Measurements from ENCODE around the gene TULP3.

Gene TULP3

GRCh38 chr12:2974560-2974971 is 83.9 kb downstream of the TULP3 start:
- no peaks in the 10 kb centered on the region for H3K9me3 ChIP-seq (ENCODE audit: insufficient read depth, low read depth, low read length)
- H3K27ac ChIP-seq (ENCODE audit: low read depth, low read length), result 0 out of 2 replicates have a peak overlapping the region, but pooled peaks have one; percentile 20
- peaks cover 21% of the 10 kb centered on the region for H3K36me3 ChIP-seq (ENCODE audit: insufficient read depth, low read length)
- H3K27me3 ChIP-seq (ENCODE audit: insufficient read depth, low read length), result no peaks in the 10 kb centered on the region
- peaks cover 24% of the 10 kb centered on the region; the same call in 1 of the 2 replicates for H3K4me1 ChIP-seq (ENCODE audit: insufficient read depth, low read length)
- WGBS, result 62% methylated on average over 10 of the region's 10 CpGs
- no peak overlapping the region for H3K4me3 ChIP-seq (ENCODE audit: low read length)
- H3K9ac ChIP-seq (ENCODE audit: low read depth, low read length), result no peak overlapping the region

GRCh38 chr12:2976581-2976996 is 85.9 kb downstream of the TULP3 start:
- H3K4me3 ChIP-seq (ENCODE audit: low read length), result no peak overlapping the region

GRCh38 chr12:2977776-2978175 is 87.1 kb downstream of the TULP3 start:
- WGBS, result 86% methylated on average over 5 of the region's 5 CpGs
- no peaks in the 10 kb centered on the region for H3K9me3 ChIP-seq (ENCODE audit: insufficient read depth, low read depth, low read length)
- H3K4me1 ChIP-seq (ENCODE audit: insufficient read depth, low read length), result peaks cover 24% of the 10 kb centered on the region; the same call in 1 of the 2 replicates
- H3K27ac ChIP-seq (ENCODE audit: low read depth, low read length), result no peak overlapping the region
- H3K27me3 ChIP-seq (ENCODE audit: insufficient read depth, low read length), result no peaks in the 10 kb centered on the region
- no peak overlapping the region for H3K4me3 ChIP-seq (ENCODE audit: low read length)
- H3K36me3 ChIP-seq (ENCODE audit: insufficient read depth, low read length), result peaks cover 16% of the 10 kb centered on the region
- H3K9ac ChIP-seq (ENCODE audit: low read depth, low read length), result no peak overlapping the region

More at GRCh38 chr12:2976581-2976996, 85.9 kb downstream of the TULP3 start:
- Histone ChIP-seq H3K36me3 (ENCODE audit: insufficient read depth, low read length) (peaks cover 16% of the 10 kb centered on the region), H3K27me3 (ENCODE audit: insufficient read depth, low read length) (no peaks in the 10 kb centered on the region), H3K27ac (ENCODE audit: low read depth, low read length) (peak overlapping the region; percentile 38; the same call in 1 of the 2 replicates), H3K4me1 (ENCODE audit: insufficient read depth, low read length) (peaks cover 24% of the 10 kb centered on the region; the same call in 1 of the 2 replicates), H3K9ac (ENCODE audit: low read depth, low read length) (no peak overlapping the region), H3K9me3 (ENCODE audit: insufficient read depth, low read depth, low read length) (no peaks in the 10 kb centered on the region)
- 70% methylated on average over 5 of the region's 6 CpGs for WGBS

- H3K4me3 ChIP-seq (ENCODE audit: low read length), result no peak overlapping the region
- H3K36me3 ChIP-seq (ENCODE audit: insufficient read depth, low read length), result peaks cover 25% of the 10 kb centered on the region
- H3K4me1 ChIP-seq (ENCODE audit: insufficient read depth, low read length), result peaks cover 17% of the 10 kb centered on the region; the same call in 1 of the 2 replicates
- no peak overlapping the region for H3K9ac ChIP-seq (ENCODE audit: low read depth, low read length)
- H3K9me3 ChIP-seq (ENCODE audit: insufficient read depth, low read depth, low read length), result no peaks in the 10 kb centered on the region
- no peaks in the 10 kb centered on the region for H3K27me3 ChIP-seq (ENCODE audit: insufficient read depth, low read length)
- WGBS, result 92% methylated on average over 4 of the region's 4 CpGs
- no peak overlapping the region for H3K27ac ChIP-seq (ENCODE audit: low read depth, low read length)
Measured at GRCh38 chr12:2979806-2980205, 89.1 kb downstream of the TULP3 start.

- no peak overlapping the region for H3K9ac ChIP-seq (ENCODE audit: low read depth, low read length)
- H3K4me3 ChIP-seq (ENCODE audit: low read length), result no peak overlapping the region
- H3K4me1 ChIP-seq (ENCODE audit: insufficient read depth, low read length), result 0 out of 2 replicates have a peak, but pooled peaks cover 13% of the 10 kb centered on the region
- no peaks in the 10 kb centered on the region for H3K9me3 ChIP-seq (ENCODE audit: insufficient read depth, low read depth, low read length)
- WGBS, result 83% methylated on average over 7 of the region's 7 CpGs
- peaks cover 25% of the 10 kb centered on the region for H3K36me3 ChIP-seq (ENCODE audit: insufficient read depth, low read length)
- H3K27me3 ChIP-seq (ENCODE audit: insufficient read depth, low read length), result no peaks in the 10 kb centered on the region
- no peak overlapping the region for H3K27ac ChIP-seq (ENCODE audit: low read depth, low read length)
Measured at GRCh38 chr12:2980630-2981029, 89.9 kb downstream of the TULP3 start.

GRCh38 chr12:2982361-2982760 is 91.7 kb downstream of the TULP3 start:
- H3K27ac ChIP-seq (ENCODE audit: low read depth, low read length), result no peak overlapping the region
- H3K36me3 ChIP-seq (ENCODE audit: insufficient read depth, low read length), result peaks cover 25% of the 10 kb centered on the region
- H3K27me3 ChIP-seq (ENCODE audit: insufficient read depth, low read length), result no peaks in the 10 kb centered on the region
- WGBS, result 92% methylated on average over 13 of the region's 13 CpGs
- H3K9ac ChIP-seq (ENCODE audit: low read depth, low read length), result no peak overlapping the region
- no peaks in the 10 kb centered on the region for H3K9me3 ChIP-seq (ENCODE audit: insufficient read depth, low read depth, low read length)
- 0 out of 2 replicates have a peak, but pooled peaks cover 1% of the 10 kb centered on the region for H3K4me1 ChIP-seq (ENCODE audit: insufficient read depth, low read length)
- no peak overlapping the region for H3K4me3 ChIP-seq (ENCODE audit: low read length)

GRCh38 chr12:2984249-2984648 is 93.6 kb downstream of the TULP3 start:
- H3K36me3 ChIP-seq (ENCODE audit: insufficient read depth, low read length), result peaks cover 23% of the 10 kb centered on the region

GRCh38 chr12:2984698-2985097 is 94.0 kb downstream of the TULP3 start:
- WGBS, result no CpG with 5 or more reads among the region's 1 CpG
- Histone ChIP-seq H3K4me3 (ENCODE audit: low read length) (no peak overlapping the region), H3K36me3 (ENCODE audit: insufficient read depth, low read length) (peaks cover 19% of the 10 kb centered on the region)

More at GRCh38 chr12:2984249-2984648, 93.6 kb downstream of the TULP3 start:
- Histone ChIP-seq H3K4me3 (ENCODE audit: low read length) (no peak overlapping the region), H3K9me3 (ENCODE audit: insufficient read depth, low read depth, low read length) (no peaks in the 10 kb centered on the region), H3K27ac (ENCODE audit: low read depth, low read length) (no peak overlapping the region), H3K4me1 (ENCODE audit: insufficient read depth, low read length) (no peaks in the 10 kb centered on the region), H3K27me3 (ENCODE audit: insufficient read depth, low read length) (no peaks in the 10 kb centered on the region), H3K9ac (ENCODE audit: low read depth, low read length) (no peak overlapping the region)
- WGBS, result 96% methylated on average over 5 of the region's 5 CpGs

GRCh38 chr12:2986876-2987275 is 96.2 kb downstream of the TULP3 start:
- H3K9ac ChIP-seq (ENCODE audit: low read depth, low read length), result no peak overlapping the region
- no peaks in the 10 kb centered on the region for H3K4me1 ChIP-seq (ENCODE audit: insufficient read depth, low read length)
- peaks cover 13% of the 10 kb centered on the region for H3K36me3 ChIP-seq (ENCODE audit: insufficient read depth, low read length)
- WGBS, result 88% methylated on average over 3 of the region's 3 CpGs
- no peak overlapping the region for H3K4me3 ChIP-seq (ENCODE audit: low read length)
- H3K9me3 ChIP-seq (ENCODE audit: insufficient read depth, low read depth, low read length), result 0 out of 2 replicates have a peak, but pooled peaks cover 6% of the 10 kb centered on the region
- H3K27me3 ChIP-seq (ENCODE audit: insufficient read depth, low read length), result no peaks in the 10 kb centered on the region
- no peak overlapping the region for H3K27ac ChIP-seq (ENCODE audit: low read depth, low read length)

More at GRCh38 chr12:2984698-2985097, 94.0 kb downstream of the TULP3 start:
- Histone ChIP-seq H3K4me1 (ENCODE audit: insufficient read depth, low read length) (no peaks in the 10 kb centered on the region), H3K9me3 (ENCODE audit: insufficient read depth, low read depth, low read length) (0 out of 2 replicates have a peak, but pooled peaks cover 2% of the 10 kb centered on the region), H3K27ac (ENCODE audit: low read depth, low read length) (no peak overlapping the region), H3K9ac (ENCODE audit: low read depth, low read length) (no peak overlapping the region), H3K27me3 (ENCODE audit: insufficient read depth, low read length) (no peaks in the 10 kb centered on the region)

- no peaks in the 10 kb centered on the region for H3K4me1 ChIP-seq (ENCODE audit: insufficient read depth, low read length)
- H3K9me3 ChIP-seq (ENCODE audit: insufficient read depth, low read depth, low read length), result 0 out of 2 replicates have a peak, but pooled peaks cover 6% of the 10 kb centered on the region
- no peak overlapping the region for H3K4me3 ChIP-seq (ENCODE audit: low read length)
- no peak overlapping the region for H3K9ac ChIP-seq (ENCODE audit: low read depth, low read length)
- H3K27ac ChIP-seq (ENCODE audit: low read depth, low read length), result no peak overlapping the region
- H3K27me3 ChIP-seq (ENCODE audit: insufficient read depth, low read length), result no peaks in the 10 kb centered on the region
- peaks cover 13% of the 10 kb centered on the region for H3K36me3 ChIP-seq (ENCODE audit: insufficient read depth, low read length)
- WGBS, result 86% methylated on average over 5 of the region's 5 CpGs
Measured at GRCh38 chr12:2988494-2988893, 97.8 kb downstream of the TULP3 start.
